Heart left ventricle (tissue), 16 donors: ENCODE results near the gene LRMDA. TPM values are rescaled to one million over a fixed set of nuclear protein-coding genes. Genes with fewer than 3 reads are reported as not detected.
A peak's percentile ranks its signal among the peaks of the same experiment; 100 is the strongest.

Source experiments
- ATAC-seq, 4 donors: fragments of 200-7000 bp; cut with Tn5 transposase; one replicate each; pipeline ENCODE4 v1.9.1; 2020 to 2022; ENCODE audit warnings: moderate library complexity in 4 of 4, mild to moderate bottlenecking in 3 of 4, moderate number of reproducible peaks in 1 of 4
- DNase-seq, 5 donors: peaks; one replicate each; pipeline ENCODE4 v3.0.0-alpha.2; 2020
- H3K27ac ChIP-seq, 12 donors: fragments of 200-600 bp; sonication (generic) in 4 of 12; one replicate each; pipeline versions ENCODE4 v1.5.0 to v1.8.0; 2016 to 2022; ENCODE audit warnings: mild to moderate bottlenecking in 2 of 12
- H3K27me3 ChIP-seq, 9 donors: fragments of 200-600 bp; sonication (generic) in 2 of 9; one replicate each; pipeline versions ENCODE4 v1.5.1 to v1.8.0; 2016 to 2022; ENCODE audit warnings: mild to moderate bottlenecking in 3 of 9
- H3K36me3 ChIP-seq, 9 donors: fragments of 200-600 bp; sonication (generic) in 2 of 9; one replicate each; pipeline versions ENCODE4 v1.5.0 to v1.8.0; 2018 to 2022; ENCODE audit warnings: mild to moderate bottlenecking in 2 of 9
- H3K4me1 ChIP-seq, 12 donors: fragments of 200-600 bp; sonication (generic) in 4 of 12; one replicate each; pipeline versions ENCODE4 v1.5.0 to v1.8.0; 2016 to 2022; ENCODE audit warnings: mild to moderate bottlenecking in 3 of 12
- H3K4me3 ChIP-seq, 12 donors: fragments of 200-600 bp; sonication (generic) in 4 of 12; one replicate each; pipeline versions ENCODE4 v1.5.0 to v1.8.0; 2017 to 2022; ENCODE audit warnings: mild to moderate bottlenecking in 9 of 12, moderate library complexity in 4 of 12
- H3K9me3 ChIP-seq, 12 donors: fragments of 200-600 bp; sonication (generic) in 4 of 12; one replicate each; pipeline versions ENCODE4 v1.5.0 to v1.8.0; 2016 to 2022; ENCODE audit warnings: mild to moderate bottlenecking in 1 of 12
- POLR2A ChIP-seq, 2 donors: fragments of 450-650 bp; IDR thresholded peaks; one replicate each; pipeline ENCODE4 v1.6.1; 2017; ENCODE audit warnings: antibody characterized with exemption in 2 of 2, mild to moderate bottlenecking in 2 of 2, moderate library complexity in 2 of 2
- WGBS, 4 donors: extraction: QIAGEN DNeasy Blood & Tissue Kit in 2 of 4; methylation state at CpG; one replicate each; pipeline versions ENCODE4 v1.1.5 to v1.1.7; 2013 to 2018; 5-methylcytosine and 5-hydroxymethylcytosine counted together
- intact Hi-C, 10 donors: fragments of 100-400 bp; cut with DNase I; formaldehyde crosslinking; loops; one replicate each; pipeline versions ENCODE4 v1.11.1 to v1.14.2; 2022
- polyA plus RNA-seq, 2 donors: library from polyadenylated mRNA; stranded (reverse); fragments of 200-250 nt; gene quantifications; one replicate each; pipeline ENCODE4 v1.2.3, GENCODE V29; 2013
- total RNA-seq, 9 donors: library from RNA; depleted of rRNA in 2 of 9; stranded (reverse); fragments of >200 nt in 2 of 9; fragmentation: NEBNext Ultra II Directional in 3 of 9; extraction: Animal tissue kit (Norgen Biotek cat#: 25700) in 3 of 9; gene quantifications; one replicate each; pipeline versions ENCODE4 v1.1.0 to v1.2.4, GENCODE V29; 2016 to 2023
- TF ChIP-seq, protein P1 (sequence below), 12 donors: fragments of 200-600 bp; sonication (generic) in 4 of 12; IDR thresholded peaks; one replicate each; pipeline versions ENCODE4 v1.5.0 to v1.8.0; 2018 to 2022; ENCODE audit warnings: antibody characterized with exemption in 12 of 12, mild to moderate bottlenecking in 5 of 12
- donor health status: ischemic (EF 13 %, LVEDD 7.1; RV severe dilation, severe dysfunction).
- donor health status: healthy with polysubstance abuse.
- donor health status: DM: no; HTN: yes; CAD: no.
- donor health status: DM: no; HTN: no; CAD: no.
- donor health status: ischemic (EF 25% LVEDD 6.9; RV normal size, moderate dysfunction).
- donor health status: ischemic (EF 25% LVEDD 5.7; RV mildly dilated, moderate dysfunction).
- donor health status: healthy.
- donor health status: DM: yes; HTN: yes; CAD: no.
- donor health status: ischemic (EF 35%, LVEDD 5.7; RV mildly dilated, moderate dysfunction).
- donor health status: nonischemic (EF 11% LVEDD 7.7; RV severe dilation, severe dysfunction).
- donor health status: DM: yes; HTN: yes; CAD: no.
- donor health status: PGD.
- donor health status: ischemic (EF 29% LVEDD 5.4; RV normal size, mild dysfunction).
- donor health status: nonischemic (EF 23%, LVEDD 6.1; RV moderate dilation, normal function).

The LRMDA gene
- total and polyA plus RNA-seq, 11 donors: 2.4 to 34.4 (median 14.9) TPM

DNA sequence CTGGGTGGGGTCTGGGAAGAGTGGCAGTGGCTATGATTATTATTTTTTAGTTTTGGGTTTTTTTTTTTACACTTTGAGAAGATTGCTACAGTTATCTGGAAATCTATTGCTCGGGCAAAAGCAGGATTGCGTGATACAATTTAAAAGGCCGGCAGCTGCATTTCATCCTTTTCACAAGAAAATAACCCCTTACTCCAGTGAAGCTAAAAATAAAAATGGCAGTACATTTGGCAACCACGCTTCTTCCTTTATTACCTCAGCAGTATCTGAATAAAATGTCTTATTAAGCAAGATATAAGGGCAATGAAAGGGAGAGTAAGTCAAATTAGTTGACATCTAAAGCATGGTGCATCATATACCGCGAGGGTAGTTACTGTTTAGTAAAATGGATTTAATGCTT is 496.8 kb downstream of the LRMDA start:
- H3K9me3 ChIP-seq: no peaks in the 10 kb centered on the region
- no peak for DNase-seq
- no peak for TF ChIP-seq POLR2A (IDR thresholded peaks at IDR 0.05)
- TF ChIP-seq, protein P1, sequence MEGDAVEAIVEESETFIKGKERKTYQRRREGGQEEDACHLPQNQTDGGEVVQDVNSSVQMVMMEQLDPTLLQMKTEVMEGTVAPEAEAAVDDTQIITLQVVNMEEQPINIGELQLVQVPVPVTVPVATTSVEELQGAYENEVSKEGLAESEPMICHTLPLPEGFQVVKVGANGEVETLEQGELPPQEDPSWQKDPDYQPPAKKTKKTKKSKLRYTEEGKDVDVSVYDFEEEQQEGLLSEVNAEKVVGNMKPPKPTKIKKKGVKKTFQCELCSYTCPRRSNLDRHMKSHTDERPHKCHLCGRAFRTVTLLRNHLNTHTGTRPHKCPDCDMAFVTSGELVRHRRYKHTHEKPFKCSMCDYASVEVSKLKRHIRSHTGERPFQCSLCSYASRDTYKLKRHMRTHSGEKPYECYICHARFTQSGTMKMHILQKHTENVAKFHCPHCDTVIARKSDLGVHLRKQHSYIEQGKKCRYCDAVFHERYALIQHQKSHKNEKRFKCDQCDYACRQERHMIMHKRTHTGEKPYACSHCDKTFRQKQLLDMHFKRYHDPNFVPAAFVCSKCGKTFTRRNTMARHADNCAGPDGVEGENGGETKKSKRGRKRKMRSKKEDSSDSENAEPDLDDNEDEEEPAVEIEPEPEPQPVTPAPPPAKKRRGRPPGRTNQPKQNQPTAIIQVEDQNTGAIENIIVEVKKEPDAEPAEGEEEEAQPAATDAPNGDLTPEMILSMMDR (IDR thresholded peaks at IDR 0.05): no peak
- no peak overlapping the region for H3K4me3 ChIP-seq
- no peak for ATAC-seq
- no peaks in the 10 kb centered on the region for H3K27me3 ChIP-seq
- no peaks in the 10 kb centered on the region for H3K4me1 ChIP-seq
- WGBS, 4 donors: 93 to 96% (median 95%) methylated on average over 6 of the region's 6 CpGs
- H3K27ac ChIP-seq: no peak overlapping the region
- intact Hi-C loops: loop anchor here in 2 of 10 donors (5.0 to 10.0 kb wide), 2 partner anchors 107 to 531 kb away; no protein-coding TSS in a partner anchor
- H3K36me3 ChIP-seq: no peaks in the 10 kb centered on the region

DNA sequence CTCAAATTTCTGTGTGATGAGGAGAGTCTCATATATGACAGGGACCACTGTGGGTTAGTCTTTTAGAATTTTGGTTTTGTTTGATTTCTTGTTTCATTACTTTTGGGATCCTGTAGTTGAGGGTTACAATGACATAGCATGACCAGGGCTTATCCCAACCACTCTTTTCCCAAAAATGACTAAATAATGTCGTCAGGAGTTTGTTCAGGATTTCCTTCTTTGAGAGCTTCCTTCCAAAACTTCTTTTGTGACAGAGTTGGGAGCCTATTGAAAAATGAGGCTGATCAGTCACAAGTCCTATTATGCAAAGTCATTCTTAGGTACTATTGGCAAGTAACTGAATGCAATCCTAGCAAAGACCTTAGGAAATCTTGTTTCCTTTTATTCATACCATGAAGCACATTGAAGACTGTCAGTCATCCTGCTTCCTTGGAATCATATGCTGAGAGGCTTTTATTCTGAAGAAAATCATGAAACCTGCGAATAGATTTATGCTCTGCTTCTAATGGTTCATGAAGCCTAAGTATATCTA is 498.3 kb downstream of the LRMDA start:
- H3K27me3 ChIP-seq: no peaks in the 10 kb centered on the region

DNA sequence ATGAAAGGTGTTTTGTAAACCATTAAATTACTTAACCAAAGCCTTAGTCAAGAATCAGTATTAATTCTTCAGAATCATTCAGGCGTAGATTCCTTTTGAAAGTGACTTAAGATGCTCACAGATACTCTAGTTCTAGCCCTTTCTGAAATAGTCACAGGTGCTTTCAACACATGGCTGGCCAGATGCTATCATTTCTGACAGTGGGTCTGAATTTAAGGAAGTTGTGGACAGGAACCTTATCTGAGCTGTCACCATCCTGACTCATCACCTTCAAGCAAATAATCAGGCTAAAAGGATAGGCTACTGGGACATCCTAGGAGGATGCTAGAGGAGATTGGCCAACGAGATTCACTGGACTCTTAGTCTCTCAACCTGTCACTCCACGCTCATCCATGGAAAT is 501.5 kb downstream of the LRMDA start:
- Histone ChIP-seq H3K27ac (no peak overlapping the region), H3K36me3 (no peaks in the 10 kb centered on the region), H3K9me3 (no peaks in the 10 kb centered on the region), H3K27me3 (no peaks in the 10 kb centered on the region), H3K4me1 (peaks cover 0 to 8% (median 0%) of the 10 kb centered on the region in 12 donors), H3K4me3 (no peak overlapping the region)
- TF ChIP-seq, protein P1 (IDR thresholded peaks at IDR 0.05): no peak
- TF ChIP-seq POLR2A (IDR thresholded peaks at IDR 0.05): no peak
- intact Hi-C loops: loop anchor here in 1 of 10 donors (10.0 kb wide), 1 partner anchor 222 kb away; no protein-coding TSS in a partner anchor
- 71 to 84% (median 82%) methylated on average over 3 of the region's 3 CpGs for WGBS, 4 donors
- ATAC-seq (no peak), DNase-seq (no peak)

More for the DNA sequence above, 498.3 kb downstream of the LRMDA start:
- Histone ChIP-seq H3K4me3 (no peak overlapping the region), H3K27ac (peak overlapping the region in 1 of 12 donors; percentile 2), H3K4me1 (no peaks in the 10 kb centered on the region), H3K9me3 (no peaks in the 10 kb centered on the region), H3K36me3 (no peaks in the 10 kb centered on the region)
- ATAC-seq (peak in 1 of 4 donors; percentile 71), DNase-seq (no peak)
- intact Hi-C loops: loop anchor here in 3 of 10 donors (5.0 to 10.0 kb wide), 3 partner anchors 105 to 532 kb away; no protein-coding TSS in a partner anchor
- no peak for TF ChIP-seq POLR2A (IDR thresholded peaks at IDR 0.05)
- TF ChIP-seq, protein P1 (IDR thresholded peaks at IDR 0.05): no peak
- WGBS, 4 donors: 65 to 82% (median 68%) methylated on average over 2 of the region's 2 CpGs

DNA sequence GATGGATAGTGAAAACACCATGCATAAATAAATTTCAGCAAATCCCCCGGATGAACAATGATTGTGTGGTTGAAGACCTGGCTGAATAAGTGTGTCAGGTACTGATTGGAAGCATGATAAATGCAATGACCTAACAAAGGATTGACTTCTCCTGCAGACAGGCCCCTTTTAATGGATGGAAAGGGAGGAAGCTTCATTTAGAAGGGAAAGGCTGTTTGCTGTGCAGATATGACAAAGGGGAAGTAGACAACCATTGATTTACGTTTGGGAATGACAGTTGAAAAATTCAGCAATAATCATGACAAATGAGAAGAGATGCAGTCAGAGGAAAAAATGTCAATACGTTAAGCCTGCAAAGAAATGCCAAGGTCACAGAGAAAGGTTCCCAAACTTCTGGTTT is 503.8 kb downstream of the LRMDA start:
- H3K4me3 ChIP-seq: no peak overlapping the region
- H3K27ac ChIP-seq: no peak overlapping the region
- no peak for ATAC-seq
- DNase-seq: no peak
- TF ChIP-seq, protein P1 (IDR thresholded peaks at IDR 0.05): no peak
- TF ChIP-seq POLR2A (IDR thresholded peaks at IDR 0.05): no peak
- no peaks in the 10 kb centered on the region for H3K27me3 ChIP-seq
- 70 to 79% (median 77%) methylated on average over 3 of the region's 3 CpGs for WGBS, 4 donors
- intact Hi-C loops: loop anchor here in 1 of 10 donors (10.0 kb wide), 1 partner anchor 220 kb away; no protein-coding TSS in a partner anchor
- H3K4me1 ChIP-seq: peaks cover 0 to 8% (median 0%) of the 10 kb centered on the region in 12 donors
- no peaks in the 10 kb centered on the region for H3K9me3 ChIP-seq
- no peaks in the 10 kb centered on the region for H3K36me3 ChIP-seq
